IMR-90 (cell line): ENCODE measurements around the gene HEATR9. TPM values are rescaled to one million over a fixed set of nuclear protein-coding genes. Genes with fewer than 3 reads are reported as not detected.

ENCODE experiments used
- ATAC-seq: fragments of 200-7000 bp; cut with Tn5 transposase; 2 replicates; pipeline ENCODE4 v1.9.1; 2020; ENCODE audit warnings: low read depth, mild to moderate bottlenecking, moderate library complexity
- BruUV-seq: library from RNA; stranded (reverse); fragments of 400-500 nt; replicated peaks from 2 replicates; lab custom pipeline; 2021; lab: Mats Ljungman, UMichigan
- CTCF ChIA-PET: fragments of 300-600 bp; formaldehyde crosslinking; extraction: SDS; loops from one replicate; lab custom pipeline; 2021; ENCODE audit warnings: antibody characterized with exemption; lab: Yijun Ruan, JAX
- POLR2A ChIA-PET: fragments of 300-600 bp; sonication (Branson Sonifier 250); formaldehyde crosslinking; loops from one replicate; lab custom pipeline; 2022; ENCODE audit warnings: antibody characterized with exemption; ENCODE audit not compliant: unreplicated experiment; lab: Charles Lee
- DNase-seq: peaks from one replicate; pipeline ENCODE4 v3.0.0; 2013
- H2AFZ ChIP-seq: replicated peaks from 2 replicates; pipeline ENCODE3; 2013; ENCODE audit warnings: low read length, mild to moderate bottlenecking; ENCODE audit not compliant: poor library complexity
- H2AK5ac ChIP-seq: 2 replicates; pipeline ENCODE4 v1.6.1; 2013; ENCODE audit warnings: low read depth, low read length, inconsistent platforms
- H2AK9ac ChIP-seq: replicated peaks from 2 replicates; pipeline ENCODE3; 2013; ENCODE audit warnings: mild to moderate bottlenecking, low read depth, low read length, moderate library complexity; ENCODE audit not compliant: poor library complexity
- H2BK120ac ChIP-seq: 2 replicates; pipeline ENCODE4 v1.6.1; 2013; ENCODE audit warnings: low read depth, low read length, inconsistent platforms
- H2BK15ac ChIP-seq: 3 replicates; pipeline ENCODE4 v1.6.1; 2013; ENCODE audit warnings: low read depth, low read length, inconsistent platforms
- H2BK20ac ChIP-seq: 2 replicates; pipeline ENCODE4 v1.6.1; 2013; ENCODE audit warnings: low read depth, mild to moderate bottlenecking, inconsistent platforms, low read length, moderate library complexity
- H2BK5ac ChIP-seq: 2 replicates; pipeline ENCODE4 v1.6.1; 2013; ENCODE audit warnings: mild to moderate bottlenecking, low read depth, low read length, inconsistent platforms; ENCODE audit not compliant: poor library complexity, severe bottlenecking
- H3K14ac ChIP-seq: replicated peaks from 2 replicates; pipeline ENCODE4 v1.6.1; 2013; ENCODE audit warnings: low read depth, low read length, inconsistent platforms
- H3K18ac ChIP-seq: 2 replicates; pipeline ENCODE4 v1.6.1; 2013; ENCODE audit warnings: low read depth, low read length, control low read depth
- H3K23ac ChIP-seq: 2 replicates; pipeline ENCODE4 v1.6.1; 2013; ENCODE audit warnings: low read depth, low read length, inconsistent platforms
- H3K27ac ChIP-seq: 2 replicates; pipeline ENCODE4 v1.5.1; 2013; ENCODE audit warnings: mild to moderate bottlenecking, control low read depth, low read length; ENCODE audit not compliant: insufficient read depth
- H3K27me3 ChIP-seq: 2 replicates; pipeline ENCODE4 v1.6.1; 2013; ENCODE audit warnings: low read length; ENCODE audit not compliant: control insufficient read depth, insufficient read depth
- H3K36me3 ChIP-seq: 2 replicates; pipeline ENCODE4 v1.6.1; 2013; ENCODE audit warnings: low read length, mixed read lengths; ENCODE audit not compliant: control insufficient read depth, insufficient read depth
- H3K4ac ChIP-seq: 2 replicates; pipeline ENCODE4 v1.6.1; 2013; ENCODE audit warnings: low read depth, low read length, inconsistent platforms
- H3K4me1 ChIP-seq: 2 replicates; pipeline ENCODE4 v1.6.1; 2013; ENCODE audit warnings: low read length, mixed read lengths; ENCODE audit not compliant: control insufficient read depth, insufficient read depth
- H3K4me2 ChIP-seq: 2 replicates; pipeline ENCODE4 v1.6.1; 2013; ENCODE audit warnings: low read depth, mild to moderate bottlenecking, control low read depth, low read length, moderate library complexity
- H3K4me3 ChIP-seq: 2 replicates; pipeline ENCODE4 v1.5.1; 2013; ENCODE audit warnings: low read depth, mild to moderate bottlenecking, control low read depth, low read length, moderate library complexity; ENCODE audit not compliant: insufficient read depth
- H3K56ac ChIP-seq: 2 replicates; pipeline ENCODE4 v1.6.1; 2013; ENCODE audit warnings: low read length, inconsistent platforms; ENCODE audit not compliant: insufficient read depth; ENCODE audit errors: extremely low read depth
- H3K79me1 ChIP-seq, 2 experiments: 2 replicates each; pipeline ENCODE4 v1.6.1; 2013; ENCODE audit warnings: low read length in 2 of 2, inconsistent platforms in 1 of 2, low read depth in 1 of 2
- H3K9ac ChIP-seq: 2 replicates; pipeline ENCODE4 v1.6.1; 2013; ENCODE audit warnings: low read depth, low read length, control low read depth
- H3K9me1 ChIP-seq: 2 replicates; pipeline ENCODE4 v1.6.1; 2013; ENCODE audit warnings: low read length, inconsistent platforms; ENCODE audit not compliant: insufficient read depth
- H3K9me3 ChIP-seq: 2 replicates; pipeline ENCODE4 v1.6.1; 2013; ENCODE audit warnings: low read length; ENCODE audit not compliant: control insufficient read depth, insufficient read depth
- H4K20me1 ChIP-seq: 2 replicates; pipeline ENCODE4 v1.6.1; 2013; ENCODE audit warnings: low read length, inconsistent platforms; ENCODE audit not compliant: insufficient read depth
- H4K5ac ChIP-seq: 2 replicates; pipeline ENCODE4 v1.6.1; 2013; ENCODE audit warnings: mild to moderate bottlenecking, low read depth, low read length, control low read depth
- H4K8ac ChIP-seq, 2 experiments: 2 replicates each; pipeline ENCODE4 v1.6.1; 2013; ENCODE audit warnings: low read depth in 2 of 2, low read length in 2 of 2, control low read depth in 1 of 2, inconsistent platforms in 1 of 2
- H4K91ac ChIP-seq: 2 replicates; pipeline ENCODE4 v1.6.1; 2013; ENCODE audit warnings: low read depth, low read length, inconsistent platforms; ENCODE audit not compliant: insufficient read depth
- BHLHE40 ChIP-seq: fragments of 150-350 bp; IDR thresholded peaks from 2 replicates; pipeline ENCODE4 v1.6.1; 2016; ENCODE audit warnings: mild to moderate bottlenecking, low read depth, low read length
- CHD1 ChIP-seq: IDR thresholded peaks from 2 replicates; pipeline ENCODE4 v1.6.1; 2012; ENCODE audit warnings: low read depth, low read length, improper control_type of control experiment
- FOS ChIP-seq: fragments of 150-350 bp; IDR thresholded peaks from 2 replicates; pipeline ENCODE4 v1.6.1; 2016; ENCODE audit warnings: low read depth, low read length
- MAFK ChIP-seq: IDR thresholded peaks from 2 replicates; pipeline ENCODE4 v1.6.1; 2012; ENCODE audit warnings: low read depth, low read length, improper control_type of control experiment
- MAZ ChIP-seq: IDR thresholded peaks from 2 replicates; pipeline ENCODE4 v1.6.1; 2012; ENCODE audit warnings: low read depth, mild to moderate bottlenecking, low read length, improper control_type of control experiment, moderate library complexity, borderline replicate concordance
- MXI1 ChIP-seq: IDR thresholded peaks from 2 replicates; pipeline ENCODE4 v1.6.1; 2012; ENCODE audit warnings: low read depth, mild to moderate bottlenecking, low read length, moderate library complexity, borderline replicate concordance
- POLR2A ChIP-seq: IDR thresholded peaks from 2 replicates; pipeline ENCODE4 v1.6.1; 2012; ENCODE audit warnings: mild to moderate bottlenecking, low read depth, low read length
- RAD21 ChIP-seq: IDR thresholded peaks from 2 replicates; pipeline ENCODE4 v1.6.1; 2012; ENCODE audit warnings: low read length, improper control_type of control experiment
- RFX5 ChIP-seq: IDR thresholded peaks from 2 replicates; pipeline ENCODE4 v1.8.0; 2012; ENCODE audit warnings: low read depth, mild to moderate bottlenecking, low read length, moderate library complexity
- WGBS, 2 experiments: methylation state at CpG; one replicate each; pipeline versions ENCODE4 v1.1.5 to v1.1.7; 2013; ENCODE audit warnings: missing lambda C conversion rate in 2 of 2; ENCODE audit not compliant: insufficient read length in 1 of 2; ENCODE audit errors: extremely low coverage in 2 of 2; 5-methylcytosine and 5-hydroxymethylcytosine counted together
- dilution Hi-C: fragments of 300-500 bp; cut with HindIII; formaldehyde crosslinking; loops from one replicate; pipeline ENCODE4 v1.14.3; 2018; ENCODE audit warnings: low sequenced_read_pairs; ENCODE audit not compliant: unreplicated experiment
- in situ Hi-C: fragments of 300-500 bp; cut with MboI; formaldehyde crosslinking; loops from 3 replicates; pipeline ENCODE4 v1.14.3; 2019; ENCODE audit warnings: low sequenced_read_pairs, inconsistent platforms, mixed read lengths
- intact Hi-C: fragments of 100-400 bp; cut with micrococcal nuclease; formaldehyde crosslinking; loops from 2 replicates; pipeline ENCODE4 v1.10.0; 2022
- polyA plus RNA-seq, 3 experiments: library from polyadenylated mRNA; depleted of rRNA; stranded (reverse); fragments of >200 nt; gene quantifications; 2 replicates each; pipeline ENCODE4 v1.2.3, GENCODE V29; 2012; ENCODE audit warnings: low replicate concordance in 1 of 3
- total RNA-seq: library from RNA; depleted of rRNA; stranded (reverse); fragments of >200 nt; gene quantifications from 2 replicates; pipeline ENCODE4 v1.2.3, GENCODE V29; 2012
- TF ChIP-seq, protein P1 (sequence below): fragments of 150-350 bp; IDR thresholded peaks from 2 replicates; pipeline ENCODE4 v1.6.1; 2016; ENCODE audit warnings: low read depth, mild to moderate bottlenecking, low read length, moderate library complexity, borderline replicate concordance
- TF ChIP-seq, protein P2 (sequence below): conservative IDR thresholded peaks from 2 replicates; pipeline ENCODE4 v1.5.1; 2012; ENCODE audit warnings: mild to moderate bottlenecking, low read depth, low read length, improper control_type of control experiment
- TF ChIP-seq, protein P3 (sequence below): fragments of 150-350 bp; IDR thresholded peaks from 2 replicates; pipeline ENCODE4 v1.6.1; 2017; ENCODE audit warnings: mild to moderate bottlenecking, antibody characterized with exemption, low read length, low read depth

Gene HEATR9
- total and polyA plus RNA-seq, 2 of the 4 experiments (the other 2 are of a cell fraction): not detected

DNA sequence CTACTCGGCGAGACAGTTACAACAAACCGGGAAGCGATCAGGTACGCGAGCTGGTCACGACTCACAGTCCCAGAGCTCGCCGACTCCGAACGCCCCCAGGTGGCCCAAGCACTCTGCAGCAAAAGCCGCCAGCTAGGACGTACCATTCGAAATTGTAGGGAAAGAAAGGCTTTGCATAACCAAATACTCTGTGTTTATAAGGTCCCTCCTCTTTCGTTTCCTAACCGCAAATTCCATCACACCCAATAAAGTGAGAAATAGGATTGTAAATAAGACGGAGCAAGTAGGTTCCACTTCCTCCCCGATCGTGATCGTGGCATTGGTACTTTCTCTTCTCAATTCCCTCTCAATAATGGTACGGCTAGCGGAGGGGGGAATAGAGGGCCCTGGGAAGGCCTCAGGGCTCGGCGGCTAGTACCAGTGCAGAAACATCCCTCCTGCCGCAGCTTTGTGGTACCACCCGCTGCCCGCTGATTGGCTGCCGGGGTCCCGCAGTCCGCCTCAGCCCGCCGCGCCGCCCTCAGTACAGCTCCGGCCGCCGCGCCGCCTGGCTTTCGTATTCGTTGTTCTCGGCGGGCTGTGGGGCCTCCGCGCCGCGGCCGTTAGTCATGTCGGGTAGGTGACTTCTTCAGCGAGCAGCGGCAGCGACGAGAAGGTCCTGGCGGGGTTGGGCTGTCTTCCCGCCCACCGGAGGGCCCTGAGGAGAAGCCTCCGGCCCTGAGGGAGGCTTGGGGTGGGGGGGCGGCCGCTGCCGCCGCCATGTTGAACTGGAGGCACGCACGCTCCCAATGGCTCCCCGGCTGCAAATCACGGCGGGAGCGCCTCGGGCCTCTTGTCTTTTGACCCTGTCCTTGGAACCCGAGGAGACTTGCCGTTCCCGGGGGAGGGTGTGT is 59.5 kb downstream of the HEATR9 start, which contains the start of gene TAF15:
TAF15 (plus strand) TSS at position 523 of the 893 bp plus-strand sequence; CDS start at position 609, 86 bp downstream.
- Histone ChIP-seq H2AFZ (peak within 1 kb of the TSS; percentile 92), H3K36me3 (0 out of 2 replicates have a peak, but pooled peaks cover 2% of the 10 kb centered on the region), H2AK5ac (peak within 1 kb of the TSS; percentile 86), H4K20me1 (peaks cover 35% of the 10 kb centered on the region), H3K56ac (peak within 1 kb of the TSS; percentile 95), H3K4me1 (peaks cover 10% of the 10 kb centered on the region), H2BK20ac (peak within 1 kb of the TSS; percentile 97), H4K5ac (peak within 1 kb of the TSS; percentile 84), H3K9me3 (no peaks in the 10 kb centered on the region), H3K18ac (peak within 1 kb of the TSS; percentile 95), H3K27ac (peak within 1 kb of the TSS; percentile 91), H2BK5ac (peak within 1 kb of the TSS; percentile 96), H3K9me1 (peaks cover 14% of the 10 kb centered on the region), H3K4ac (peak within 1 kb of the TSS; percentile 93), H3K79me1 (peaks cover 0 to 27% of the 10 kb centered on the region in 2 experiments; a peak in 2 of 4 replicates), H3K23ac (peak within 1 kb of the TSS; percentile 95), H3K14ac (peak within 1 kb of the TSS; percentile 93), H3K4me2 (peak within 1 kb of the TSS; percentile 96), H3K27me3 (no peaks in the 10 kb centered on the region), H3K9ac (peak within 1 kb of the TSS; percentile 88), H2AK9ac (peak within 1 kb of the TSS; percentile 96), H2BK120ac (peak within 1 kb of the TSS; percentile 98), H4K8ac (peak within 1 kb of the TSS; percentile 12 to 97), H3K4me3 (peak within 1 kb of the TSS; percentile 83), H2BK15ac (peak within 1 kb of the TSS; percentile 77), H4K91ac (peak within 1 kb of the TSS; percentile 93)
- ChIA-PET CTCF (interaction anchor here (0.5 to 1.8 kb wide), 10 partner anchors 11 to 358 kb away, joined by 3 to 18 read pairs (median 5); no protein-coding TSS in a partner anchor), POLR2A (interaction anchor here (0.6 to 0.7 kb wide), 2 partner anchors 12 to 21 kb away, joined by 3 to 4 read pairs; no protein-coding TSS in a partner anchor)
- DNase-seq (peak; percentile 99), ATAC-seq (peak; percentile 93)
- in situ Hi-C loops: loop anchor here (5.0 kb wide), 1 partner anchor 47 kb away; the partner anchor contains the start of gene C17orf50
- dilution Hi-C loops: no loop called here
- intact Hi-C loops: loop anchor here (1.0 kb wide), 1 partner anchor 222 kb away; the partner anchor contains the start of gene AP2B1
- WGBS, 2 experiments: 0% methylated on average over 8 of the region's 71 CpGs; no CpG with 5 or more reads in 1 of the 2 experiments
- no TSS peak for BruUV-seq
- TF ChIP-seq, protein P1, sequence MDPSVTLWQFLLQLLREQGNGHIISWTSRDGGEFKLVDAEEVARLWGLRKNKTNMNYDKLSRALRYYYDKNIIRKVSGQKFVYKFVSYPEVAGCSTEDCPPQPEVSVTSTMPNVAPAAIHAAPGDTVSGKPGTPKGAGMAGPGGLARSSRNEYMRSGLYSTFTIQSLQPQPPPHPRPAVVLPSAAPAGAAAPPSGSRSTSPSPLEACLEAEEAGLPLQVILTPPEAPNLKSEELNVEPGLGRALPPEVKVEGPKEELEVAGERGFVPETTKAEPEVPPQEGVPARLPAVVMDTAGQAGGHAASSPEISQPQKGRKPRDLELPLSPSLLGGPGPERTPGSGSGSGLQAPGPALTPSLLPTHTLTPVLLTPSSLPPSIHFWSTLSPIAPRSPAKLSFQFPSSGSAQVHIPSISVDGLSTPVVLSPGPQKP: no peak
- TF ChIP-seq MAFK: no peak
- peak; percentile 99 for TF ChIP-seq BHLHE40
- TF ChIP-seq POLR2A: peak; percentile 99
- peak; percentile 61 for TF ChIP-seq RAD21
- TF ChIP-seq, protein P2, sequence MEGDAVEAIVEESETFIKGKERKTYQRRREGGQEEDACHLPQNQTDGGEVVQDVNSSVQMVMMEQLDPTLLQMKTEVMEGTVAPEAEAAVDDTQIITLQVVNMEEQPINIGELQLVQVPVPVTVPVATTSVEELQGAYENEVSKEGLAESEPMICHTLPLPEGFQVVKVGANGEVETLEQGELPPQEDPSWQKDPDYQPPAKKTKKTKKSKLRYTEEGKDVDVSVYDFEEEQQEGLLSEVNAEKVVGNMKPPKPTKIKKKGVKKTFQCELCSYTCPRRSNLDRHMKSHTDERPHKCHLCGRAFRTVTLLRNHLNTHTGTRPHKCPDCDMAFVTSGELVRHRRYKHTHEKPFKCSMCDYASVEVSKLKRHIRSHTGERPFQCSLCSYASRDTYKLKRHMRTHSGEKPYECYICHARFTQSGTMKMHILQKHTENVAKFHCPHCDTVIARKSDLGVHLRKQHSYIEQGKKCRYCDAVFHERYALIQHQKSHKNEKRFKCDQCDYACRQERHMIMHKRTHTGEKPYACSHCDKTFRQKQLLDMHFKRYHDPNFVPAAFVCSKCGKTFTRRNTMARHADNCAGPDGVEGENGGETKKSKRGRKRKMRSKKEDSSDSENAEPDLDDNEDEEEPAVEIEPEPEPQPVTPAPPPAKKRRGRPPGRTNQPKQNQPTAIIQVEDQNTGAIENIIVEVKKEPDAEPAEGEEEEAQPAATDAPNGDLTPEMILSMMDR: peak; percentile 76
- TF ChIP-seq RFX5: no peak
- TF ChIP-seq, protein P3, sequence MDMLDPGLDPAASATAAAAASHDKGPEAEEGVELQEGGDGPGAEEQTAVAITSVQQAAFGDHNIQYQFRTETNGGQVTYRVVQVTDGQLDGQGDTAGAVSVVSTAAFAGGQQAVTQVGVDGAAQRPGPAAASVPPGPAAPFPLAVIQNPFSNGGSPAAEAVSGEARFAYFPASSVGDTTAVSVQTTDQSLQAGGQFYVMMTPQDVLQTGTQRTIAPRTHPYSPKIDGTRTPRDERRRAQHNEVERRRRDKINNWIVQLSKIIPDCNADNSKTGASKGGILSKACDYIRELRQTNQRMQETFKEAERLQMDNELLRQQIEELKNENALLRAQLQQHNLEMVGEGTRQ: no peak
- TF ChIP-seq CHD1: peak; percentile 100; the same call in 1 of the 2 replicates
- TF ChIP-seq FOS: no peak
- peak; percentile 48; the same call in 1 of the 2 replicates for TF ChIP-seq MAZ
- TF ChIP-seq MXI1: peak; percentile 63; the same call in 1 of the 2 replicates
